GM13977 (cell line): Measurements from ENCODE around the gene GDNF.

Source experiments
- DNase-seq: peaks from one replicate; pipeline ENCODE4 v3.0.0; 2012; ENCODE audit warnings: low spot score
- CTCF ChIP-seq: IDR thresholded peaks from 2 replicates; pipeline ENCODE4 v1.5.1; 2012; ENCODE audit warnings: mild to moderate bottlenecking, control low read depth; ENCODE audit not compliant: insufficient read depth; ENCODE audit errors: extremely low read depth, missing control alignments
- in situ Hi-C: fragments of 300-500 bp; cut with MboI; formaldehyde crosslinking; loops from one replicate; pipeline ENCODE4 v1.12.0; 2022; ENCODE audit warnings: low sequenced_read_pairs, low pct_unique_long_range_greater_than_20kb, mixed read lengths, inconsistent platforms; ENCODE audit not compliant: unreplicated experiment

Gene GDNF

GRCh38 chr5:37860206-37860605, 20.4 kb upstream of the GDNF start:
- no peak for TF ChIP-seq CTCF
- in situ Hi-C loops, result no loop called here
- DNase-seq, result no peak

- peak; percentile 69 for DNase-seq
- TF ChIP-seq CTCF, result no peak
- in situ Hi-C loops, result no loop called here
Observed at GRCh38 chr5:37859805-37860204, 20.0 kb upstream of the GDNF start.

GRCh38 chr5:37858250-37858649, 18.4 kb upstream of the GDNF start:
- in situ Hi-C loops, result no loop called here
- no peak for DNase-seq
- no peak for TF ChIP-seq CTCF

- in situ Hi-C loops, result no loop called here
- DNase-seq, result no peak
- TF ChIP-seq CTCF, result no peak
Observed at GRCh38 chr5:37857696-37858095, 17.9 kb upstream of the GDNF start.

GRCh38 chr5:37855438-37855837, 15.6 kb upstream of the GDNF start:
- DNase-seq, result no peak
- in situ Hi-C loops, result no loop called here
- no peak for TF ChIP-seq CTCF

DNA sequence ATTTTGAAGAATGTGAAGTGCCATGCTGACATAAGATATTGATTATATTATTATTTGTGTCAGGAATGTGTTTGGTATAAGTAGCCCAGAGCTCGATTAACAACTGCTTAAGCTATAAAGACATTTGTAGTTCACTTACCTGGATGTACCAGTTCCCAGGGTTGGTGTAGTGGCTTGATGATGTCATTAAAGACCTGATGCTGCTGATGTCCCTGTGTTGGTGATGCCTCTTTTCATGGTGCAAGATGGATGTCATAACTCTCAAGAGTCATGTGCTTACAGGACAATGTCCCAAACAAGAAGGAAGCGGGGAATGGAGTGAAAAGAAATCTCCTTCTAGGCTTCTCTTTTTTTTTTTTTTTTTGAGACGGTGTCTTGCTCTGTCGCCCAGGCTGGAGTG, 11.5 kb upstream of the GDNF start:
- no peak for TF ChIP-seq CTCF
- no peak for DNase-seq
- in situ Hi-C loops, result no loop called here
